Measurements from ENCODE around the gene COL20A1. TPM values are rescaled to one million over a fixed set of nuclear protein-coding genes. Genes with fewer than 3 reads are reported as not detected.

The COL20A1 gene
- total and polyA plus RNA-seq, 4 donors = 0.06 to 0.09 TPM; not detected in 2

- peaks cover 0 to 33% (median 9%) of the 10 kb centered on the region in 4 donors for H3K36me3 ChIP-seq (ENCODE audit: control insufficient read depth in 4 of 4, insufficient read depth in 4 of 4, low read length in 4 of 4)
- peak in 1 of 3 donors; percentile 55 for DNase-seq
These were observed 2.1 kb upstream of the COL20A1 start for GRCh38 chr20:63290677-63291472.

DNA sequence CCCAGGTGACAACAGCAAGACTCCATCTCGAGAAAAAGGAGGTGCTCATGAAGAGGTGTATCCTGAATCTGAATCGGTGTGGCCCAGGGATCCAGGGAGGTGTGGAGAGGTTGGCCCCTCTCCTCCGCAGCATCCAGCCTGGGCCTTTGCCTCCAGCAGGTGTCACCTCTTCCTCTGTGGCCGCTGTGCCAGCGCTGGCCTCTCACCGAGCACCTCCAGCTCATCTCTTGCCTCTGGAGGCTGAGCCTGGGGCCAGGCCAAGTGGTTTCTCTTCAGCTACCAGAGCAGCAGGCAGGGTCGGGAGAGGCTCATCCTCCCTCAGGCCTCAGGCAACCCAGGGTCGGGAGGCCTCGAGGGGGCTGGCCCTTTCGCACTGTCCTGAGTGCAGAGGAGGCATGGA lies 1.2 kb upstream of the COL20A1 start:
- H3K27me3 ChIP-seq (ENCODE audit: control insufficient read depth in 3 of 3, insufficient read depth in 3 of 3, low read length in 2 of 3) = peaks cover 0 to 6% (median 0%) of the 10 kb centered on the region in 3 donors
- no peak overlapping the region for H3K9ac ChIP-seq (ENCODE audit: insufficient read depth in 1 of 2, low read length in 2 of 2)
- ATAC-seq (ENCODE audit: insufficient read depth, low FRiP score) = no peak

More at GRCh38 chr20:63290677-63291472, 2.1 kb upstream of the COL20A1 start:
- TF ChIP-seq, protein P1, sequence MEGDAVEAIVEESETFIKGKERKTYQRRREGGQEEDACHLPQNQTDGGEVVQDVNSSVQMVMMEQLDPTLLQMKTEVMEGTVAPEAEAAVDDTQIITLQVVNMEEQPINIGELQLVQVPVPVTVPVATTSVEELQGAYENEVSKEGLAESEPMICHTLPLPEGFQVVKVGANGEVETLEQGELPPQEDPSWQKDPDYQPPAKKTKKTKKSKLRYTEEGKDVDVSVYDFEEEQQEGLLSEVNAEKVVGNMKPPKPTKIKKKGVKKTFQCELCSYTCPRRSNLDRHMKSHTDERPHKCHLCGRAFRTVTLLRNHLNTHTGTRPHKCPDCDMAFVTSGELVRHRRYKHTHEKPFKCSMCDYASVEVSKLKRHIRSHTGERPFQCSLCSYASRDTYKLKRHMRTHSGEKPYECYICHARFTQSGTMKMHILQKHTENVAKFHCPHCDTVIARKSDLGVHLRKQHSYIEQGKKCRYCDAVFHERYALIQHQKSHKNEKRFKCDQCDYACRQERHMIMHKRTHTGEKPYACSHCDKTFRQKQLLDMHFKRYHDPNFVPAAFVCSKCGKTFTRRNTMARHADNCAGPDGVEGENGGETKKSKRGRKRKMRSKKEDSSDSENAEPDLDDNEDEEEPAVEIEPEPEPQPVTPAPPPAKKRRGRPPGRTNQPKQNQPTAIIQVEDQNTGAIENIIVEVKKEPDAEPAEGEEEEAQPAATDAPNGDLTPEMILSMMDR (IDR thresholded peaks at IDR 0.05; ENCODE audit: control extremely low read depth, extremely low read depth) = no peak
- Histone ChIP-seq H3K27me3 (ENCODE audit: control insufficient read depth in 3 of 3, insufficient read depth in 3 of 3, low read length in 2 of 3) (peaks cover 0 to 4% (median 0%) of the 10 kb centered on the region in 3 donors), H3K27ac (ENCODE audit: low read depth in 1 of 2, low read length in 1 of 2) (no peak overlapping the region), H3K9me3 (ENCODE audit: control insufficient read depth in 4 of 4, insufficient read depth in 3 of 4, low read length in 3 of 4) (no peaks in the 10 kb centered on the region), H3K9ac (ENCODE audit: insufficient read depth in 1 of 2, low read length in 2 of 2) (no peak overlapping the region), H3K4me1 (ENCODE audit: control insufficient read depth in 5 of 5, insufficient read depth in 5 of 5, low read length in 5 of 5) (peaks cover 0 to 13% (median 0%) of the 10 kb centered on the region in 5 donors), H3K4me3 (no peak overlapping the region)
- peak; percentile 47 for ATAC-seq (ENCODE audit: insufficient read depth, low FRiP score)
- WGBS, 2 donors = 34 to 46% methylated on average over 26 of the region's 26 CpGs

DNA sequence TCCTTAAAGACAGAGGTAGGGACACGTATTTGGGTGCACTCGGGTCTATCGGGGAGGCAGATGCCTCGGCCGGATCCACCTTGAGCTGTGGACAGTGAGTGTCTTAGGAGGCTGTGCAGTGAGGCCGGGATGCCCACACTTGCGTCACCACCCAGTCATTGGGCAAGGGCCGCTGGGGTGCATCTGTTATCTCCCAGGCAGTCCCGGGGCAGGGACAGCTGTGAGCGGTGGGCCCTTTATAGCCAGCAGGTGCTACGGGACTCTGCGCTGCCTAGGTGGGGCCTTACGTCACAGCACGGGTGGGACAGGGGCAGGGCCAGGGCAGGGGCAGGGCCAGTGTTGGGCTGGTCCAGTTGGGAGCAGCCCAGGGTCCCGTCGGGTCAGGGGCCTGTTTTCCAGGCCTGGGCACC lies 689 bp upstream of the COL20A1 start:
- ATAC-seq (ENCODE audit: insufficient read depth, low FRiP score) (no peak), DNase-seq (no peak)
- H3K4me1 ChIP-seq (ENCODE audit: control insufficient read depth in 5 of 5, insufficient read depth in 5 of 5, low read length in 5 of 5) = peaks cover 0 to 20% (median 0%) of the 10 kb centered on the region in 5 donors
- no peak overlapping the region for H3K9ac ChIP-seq (ENCODE audit: insufficient read depth in 1 of 2, low read length in 2 of 2)
- no peak overlapping the region for H3K27ac ChIP-seq (ENCODE audit: low read depth in 1 of 2, low read length in 1 of 2)
- WGBS, 2 donors = 77 to 81% methylated on average over 16 of the region's 16 CpGs
- peaks cover 0 to 20% (median 6%) of the 10 kb centered on the region in 4 donors for H3K36me3 ChIP-seq (ENCODE audit: control insufficient read depth in 4 of 4, insufficient read depth in 4 of 4, low read length in 4 of 4)
- H3K27me3 ChIP-seq (ENCODE audit: control insufficient read depth in 3 of 3, insufficient read depth in 3 of 3, low read length in 2 of 3) = peaks cover 0 to 7% (median 0%) of the 10 kb centered on the region in 3 donors
- TF ChIP-seq, protein P1 (IDR thresholded peaks at IDR 0.05; ENCODE audit: control extremely low read depth, extremely low read depth) = no peak
- no peaks in the 10 kb centered on the region for H3K9me3 ChIP-seq (ENCODE audit: control insufficient read depth in 4 of 4, insufficient read depth in 3 of 4, low read length in 3 of 4)
- no peak overlapping the region for H3K4me3 ChIP-seq

More for the DNA sequence above, 1.2 kb upstream of the COL20A1 start:
- DNase-seq = no peak
- H3K9me3 ChIP-seq (ENCODE audit: control insufficient read depth in 4 of 4, insufficient read depth in 3 of 4, low read length in 3 of 4) = no peaks in the 10 kb centered on the region
- H3K27ac ChIP-seq (ENCODE audit: low read depth in 1 of 2, low read length in 1 of 2) = no peak overlapping the region
- H3K4me1 ChIP-seq (ENCODE audit: control insufficient read depth in 5 of 5, insufficient read depth in 5 of 5, low read length in 5 of 5) = peaks cover 0 to 20% (median 0%) of the 10 kb centered on the region in 5 donors
- peaks cover 0 to 24% (median 6%) of the 10 kb centered on the region in 4 donors for H3K36me3 ChIP-seq (ENCODE audit: control insufficient read depth in 4 of 4, insufficient read depth in 4 of 4, low read length in 4 of 4)
- H3K4me3 ChIP-seq = no peak overlapping the region
- TF ChIP-seq, protein P1 (IDR thresholded peaks at IDR 0.05; ENCODE audit: control extremely low read depth, extremely low read depth) = no peak
- 76 to 84% methylated on average over 10 of the region's 10 CpGs for WGBS, 2 donors
